ENCODE measurements around the gene ERN1.

GRCh38 chr17:64154313-64154695, 24.4 kb upstream of the ERN1 start:
- TF ChIP-seq CTCF (optimal IDR thresholded peaks at IDR 0.05 in 1 of 3, IDR thresholded peaks at IDR 0.05 in 1 of 3, conservative IDR thresholded peaks at IDR 0.05 in 1 of 3; ENCODE audit: extremely low read depth in 1 of 3, insufficient read depth in 2 of 3, low read length in 3 of 3) = no peak
- TF ChIP-seq EZH2 (IDR thresholded peaks at IDR 0.05; ENCODE audit: low read length) = no peak
